Smooth muscle cell (in vitro differentiated cells): ENCODE data around the gene KLHL21. TPM values are rescaled to one million over a fixed set of nuclear protein-coding genes. Genes with fewer than 3 reads are reported as not detected.

Experiments
- DNase-seq: peaks from one replicate; lab custom pipeline; 2025; ENCODE audit not compliant: unreplicated experiment; lab: John Stamatoyannopoulos, UW
- H2AFZ ChIP-seq: fragments of 200-600 bp; sonication (generic); 2 replicates; pipeline ENCODE4 v1.6.0; 2016; ENCODE audit warnings: antibody characterized with exemption, low read depth, mild to moderate bottlenecking
- H3F3A ChIP-seq: fragments of 200-600 bp; sonication (generic); 2 replicates; pipeline ENCODE4 v1.6.0; 2017; ENCODE audit warnings: antibody characterized with exemption, low read depth
- H3K27ac ChIP-seq: fragments of 200-600 bp; sonication (generic); 2 replicates; pipeline ENCODE4 v1.5.1; 2016; ENCODE audit warnings: low read depth, mild to moderate bottlenecking
- H3K27me3 ChIP-seq: fragments of 200-600 bp; sonication (generic); 2 replicates; pipeline ENCODE4 v1.6.1; 2016; ENCODE audit warnings: low read depth, mild to moderate bottlenecking
- H3K36me3 ChIP-seq: fragments of 200-600 bp; sonication (generic); 2 replicates; pipeline ENCODE4 v1.5.1; 2016; ENCODE audit warnings: low read depth
- H3K4me1 ChIP-seq: fragments of 200-600 bp; sonication (generic); 2 replicates; pipeline ENCODE4 v1.5.1; 2016; ENCODE audit warnings: low read depth
- H3K4me2 ChIP-seq: fragments of 200-600 bp; sonication (generic); 2 replicates; pipeline ENCODE4 v1.6.0; 2016; ENCODE audit warnings: mild to moderate bottlenecking
- H3K4me3 ChIP-seq: fragments of 200-600 bp; sonication (generic); 2 replicates; pipeline ENCODE4 v1.5.1; 2016; ENCODE audit warnings: mild to moderate bottlenecking
- H3K79me2 ChIP-seq: fragments of 200-600 bp; sonication (generic); 2 replicates; pipeline ENCODE4 v1.6.0; 2016; ENCODE audit warnings: low read depth, mild to moderate bottlenecking
- H3K9ac ChIP-seq: fragments of 200-600 bp; sonication (generic); 2 replicates; pipeline ENCODE4 v1.6.0; 2016; ENCODE audit warnings: low read depth
- H3K9me3 ChIP-seq: fragments of 200-600 bp; sonication (generic); replicated peaks from 2 replicates; pipeline ENCODE4 v1.5.1; 2016; ENCODE audit warnings: low read depth
- H4K20me1 ChIP-seq: fragments of 200-600 bp; sonication (generic); 2 replicates; pipeline ENCODE4 v1.6.0; 2016; ENCODE audit warnings: low read depth
- CTCF ChIP-seq: fragments of 200-600 bp; sonication (generic); IDR thresholded peaks from 2 replicates; pipeline ENCODE4 v1.5.1; 2017; ENCODE audit warnings: borderline replicate concordance, mild to moderate bottlenecking, antibody characterized with exemption; ENCODE audit not compliant: insufficient read depth, poor library complexity, severe bottlenecking
- WGBS: methylation state at CpG from one replicate; pipeline ENCODE4 v1.1.7; 2016; ENCODE audit warnings: low lambda C conversion rate; 5-methylcytosine and 5-hydroxymethylcytosine counted together
- polyA plus RNA-seq: library from polyadenylated mRNA; unstranded; fragments of >200 nt; fragmentation: Nextera tagmentation; extraction: Ambion mirVana; gene quantifications from 2 replicates; pipeline ENCODE4 v1.2.1, GENCODE V29; 2016
- total RNA-seq: library from RNA; depleted of rRNA; stranded (reverse); fragments of >200 nt; gene quantifications from 2 replicates; pipeline ENCODE4 v1.2.3, GENCODE V29; 2014

Gene KLHL21
- total and polyA plus RNA-seq, 2 experiments from 2014 or later: 12.6 to 13.2 TPM

- H3K79me2 ChIP-seq: peaks cover 16% of the 10 kb centered on the region
- DNase-seq: peak; percentile 90
- no peak for TF ChIP-seq CTCF
- H3K27ac ChIP-seq: peak within 1 kb of the TSS; percentile 80
- H3K36me3 ChIP-seq: no peaks in the 10 kb centered on the region
- H3K9me3 ChIP-seq: no peaks in the 10 kb centered on the region
- H3K9ac ChIP-seq: peak within 1 kb of the TSS; percentile 85
- peak within 1 kb of the TSS; percentile 78 for H3K4me3 ChIP-seq
- no peaks in the 10 kb centered on the region for H3K27me3 ChIP-seq
- H3F3A ChIP-seq: no peaks in the 10 kb centered on the region
- H2AFZ ChIP-seq: peak within 1 kb of the TSS; percentile 74
- no peaks in the 10 kb centered on the region for H4K20me1 ChIP-seq
- peaks cover 13% of the 10 kb centered on the region for H3K4me1 ChIP-seq
- H3K4me2 ChIP-seq: peak within 1 kb of the TSS; percentile 94
- WGBS: 20% methylated on average over 58 of the region's 58 CpGs
These were observed 23.1 kb downstream of the KLHL21 start, which contains the start of gene ZBTB48 for GRCh38 chr1:6579374-6580118. ZBTB48 (plus strand) TSS chr1:6579994; CDS start chr1:6580610, 616 bp downstream.

- no peaks in the 10 kb centered on the region for H4K20me1 ChIP-seq
- WGBS: 92% methylated on average over 14 of the region's 14 CpGs
- no peaks in the 10 kb centered on the region for H3K36me3 ChIP-seq
- peak overlapping the region; percentile 80 for H3K27ac ChIP-seq
- no peak for TF ChIP-seq CTCF
- H3K9ac ChIP-seq: peak overlapping the region; percentile 72
- H3K79me2 ChIP-seq: peaks cover 16% of the 10 kb centered on the region
- H3K4me3 ChIP-seq: peak overlapping the region; percentile 78
- no peaks in the 10 kb centered on the region for H3K9me3 ChIP-seq
- H3K4me2 ChIP-seq: peak overlapping the region; percentile 94
- peak overlapping the region; percentile 74 for H2AFZ ChIP-seq
- H3F3A ChIP-seq: no peaks in the 10 kb centered on the region
- no peaks in the 10 kb centered on the region for H3K27me3 ChIP-seq
- peaks cover 13% of the 10 kb centered on the region for H3K4me1 ChIP-seq
- DNase-seq: no peak
These were observed 23.9 kb downstream of the KLHL21 start for GRCh38 chr1:6578624-6579373.

GRCh38 chr1:6577831-6578525, 24.7 kb downstream of the KLHL21 start:
- H3K9me3 ChIP-seq: no peaks in the 10 kb centered on the region
- H2AFZ ChIP-seq: no peak overlapping the region
- no peaks in the 10 kb centered on the region for H3F3A ChIP-seq
- WGBS: 76% methylated on average over 6 of the region's 6 CpGs
- no peaks in the 10 kb centered on the region for H3K36me3 ChIP-seq
- no peak overlapping the region for H3K4me2 ChIP-seq
- peaks cover 13% of the 10 kb centered on the region for H3K4me1 ChIP-seq
- no peak overlapping the region for H3K27ac ChIP-seq
- TF ChIP-seq CTCF: no peak
- H3K4me3 ChIP-seq: no peak overlapping the region
- no peaks in the 10 kb centered on the region for H3K27me3 ChIP-seq
- DNase-seq: no peak
- no peaks in the 10 kb centered on the region for H4K20me1 ChIP-seq
- peaks cover 16% of the 10 kb centered on the region for H3K79me2 ChIP-seq
- H3K9ac ChIP-seq: no peak overlapping the region
